ENCODE data around the gene ACD. TPM values are rescaled to one million over a fixed set of nuclear protein-coding genes. Genes with fewer than 3 reads are reported as not detected.

Gene ACD
- total RNA-seq, 1 donor from 2014 or later, result 38.8 TPM

DNA sequence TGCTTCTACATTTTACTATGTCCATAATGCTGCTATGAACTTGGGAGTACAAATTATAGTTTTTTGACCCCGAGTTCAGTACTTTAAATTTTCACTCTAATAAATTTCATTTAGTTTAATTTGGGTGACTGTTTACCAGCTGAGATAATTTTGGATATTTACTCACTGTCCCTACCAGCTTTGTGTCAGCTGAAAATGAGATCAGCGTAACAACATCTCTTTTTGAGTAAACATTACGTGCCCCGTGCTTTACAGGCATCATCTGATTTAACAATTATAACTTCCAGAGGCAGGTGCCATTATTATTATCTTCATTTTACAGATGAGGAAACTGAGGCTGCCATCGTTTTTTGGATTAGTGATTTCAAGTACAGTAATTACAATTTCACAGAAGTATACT, 44.0 kb upstream of the ACD start:
- TF ChIP-seq POLR2AphosphoS5 (IDR thresholded peaks at IDR 0.05; ENCODE audit: insufficient read depth in 1 of 2, low read depth in 1 of 2) (no peak), POLR2A (IDR thresholded peaks at IDR 0.05) (no peak)
- TF ChIP-seq, protein P1, sequence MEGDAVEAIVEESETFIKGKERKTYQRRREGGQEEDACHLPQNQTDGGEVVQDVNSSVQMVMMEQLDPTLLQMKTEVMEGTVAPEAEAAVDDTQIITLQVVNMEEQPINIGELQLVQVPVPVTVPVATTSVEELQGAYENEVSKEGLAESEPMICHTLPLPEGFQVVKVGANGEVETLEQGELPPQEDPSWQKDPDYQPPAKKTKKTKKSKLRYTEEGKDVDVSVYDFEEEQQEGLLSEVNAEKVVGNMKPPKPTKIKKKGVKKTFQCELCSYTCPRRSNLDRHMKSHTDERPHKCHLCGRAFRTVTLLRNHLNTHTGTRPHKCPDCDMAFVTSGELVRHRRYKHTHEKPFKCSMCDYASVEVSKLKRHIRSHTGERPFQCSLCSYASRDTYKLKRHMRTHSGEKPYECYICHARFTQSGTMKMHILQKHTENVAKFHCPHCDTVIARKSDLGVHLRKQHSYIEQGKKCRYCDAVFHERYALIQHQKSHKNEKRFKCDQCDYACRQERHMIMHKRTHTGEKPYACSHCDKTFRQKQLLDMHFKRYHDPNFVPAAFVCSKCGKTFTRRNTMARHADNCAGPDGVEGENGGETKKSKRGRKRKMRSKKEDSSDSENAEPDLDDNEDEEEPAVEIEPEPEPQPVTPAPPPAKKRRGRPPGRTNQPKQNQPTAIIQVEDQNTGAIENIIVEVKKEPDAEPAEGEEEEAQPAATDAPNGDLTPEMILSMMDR (IDR thresholded peaks at IDR 0.05), result no peak
- H3K9me3 ChIP-seq, result no peaks in the 10 kb centered on the region
- intact Hi-C loops (cut with DNase I), result no loop called here
- H3K36me3 ChIP-seq, result no peaks in the 10 kb centered on the region
- H3K4me3 ChIP-seq, result no peak overlapping the region
- H3K27me3 ChIP-seq, result no peaks in the 10 kb centered on the region
- H3K27ac ChIP-seq, result no peak overlapping the region
- peaks cover 13% of the 10 kb centered on the region for H3K4me1 ChIP-seq
- DNase-seq (ENCODE audit: extremely low spot score in 2 of 2), result no peak

DNA sequence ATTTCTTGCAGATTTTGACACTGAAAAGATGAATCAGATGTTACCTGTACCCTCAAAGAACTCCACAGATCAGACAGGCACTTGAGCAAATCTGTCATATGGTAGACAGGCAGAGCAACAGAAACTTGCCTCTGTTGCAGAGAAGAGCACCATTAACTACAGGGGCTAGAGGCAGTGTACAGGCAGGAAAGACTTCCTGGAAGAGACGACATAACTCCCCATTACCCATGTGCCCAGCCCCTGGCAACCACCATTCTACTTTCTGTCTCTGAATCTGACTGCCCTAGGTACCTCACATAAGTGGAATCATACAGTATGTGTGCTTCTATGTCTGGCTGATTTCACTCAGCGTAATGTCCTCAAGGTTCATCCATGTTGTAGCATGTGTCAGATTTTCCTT, 43.6 kb upstream of the ACD start:
- DNase-seq (ENCODE audit: extremely low spot score in 2 of 2), result no peak
- intact Hi-C loops (cut with DNase I), result no loop called here
- no peak overlapping the region for H3K27ac ChIP-seq
- no peaks in the 10 kb centered on the region for H3K9me3 ChIP-seq
- H3K4me1 ChIP-seq, result peaks cover 13% of the 10 kb centered on the region
- no peak overlapping the region for H3K4me3 ChIP-seq
- no peaks in the 10 kb centered on the region for H3K36me3 ChIP-seq
- H3K27me3 ChIP-seq, result no peaks in the 10 kb centered on the region
- TF ChIP-seq POLR2A (IDR thresholded peaks at IDR 0.05) (no peak), POLR2AphosphoS5 (IDR thresholded peaks at IDR 0.05; ENCODE audit: insufficient read depth in 1 of 2, low read depth in 1 of 2) (no peak)
- TF ChIP-seq, protein P1 (IDR thresholded peaks at IDR 0.05), result no peak

DNA sequence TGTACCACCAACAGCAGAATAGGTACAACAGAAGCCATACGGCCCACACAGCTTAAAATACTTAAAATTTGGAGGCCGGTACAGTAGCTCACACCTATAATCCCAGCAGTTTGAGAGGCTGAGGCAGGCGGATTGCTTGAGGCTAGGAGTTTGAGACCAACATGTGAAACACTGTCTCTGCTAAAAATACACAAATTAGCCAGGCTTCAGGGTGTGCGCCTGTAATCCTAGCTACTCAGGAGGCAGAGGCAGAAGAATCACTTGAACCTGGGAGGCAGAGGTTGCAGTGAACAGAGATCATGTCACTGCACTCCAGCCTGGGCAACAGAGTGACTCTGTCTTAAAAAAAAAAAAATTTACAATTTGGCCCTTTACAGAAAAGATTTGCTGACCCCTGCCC, 42.1 kb upstream of the ACD start:
- no peak overlapping the region for H3K27ac ChIP-seq
- TF ChIP-seq, protein P1 (IDR thresholded peaks at IDR 0.05), result no peak
- TF ChIP-seq POLR2AphosphoS5 (IDR thresholded peaks at IDR 0.05; ENCODE audit: insufficient read depth in 1 of 2, low read depth in 1 of 2), result no peak
- TF ChIP-seq POLR2A (IDR thresholded peaks at IDR 0.05), result no peak
- no peaks in the 10 kb centered on the region for H3K9me3 ChIP-seq
- intact Hi-C loops (cut with DNase I), result no loop called here
- H3K27me3 ChIP-seq, result no peaks in the 10 kb centered on the region
- H3K36me3 ChIP-seq, result no peaks in the 10 kb centered on the region
- DNase-seq (ENCODE audit: extremely low spot score in 2 of 2), result no peak
- H3K4me3 ChIP-seq, result no peak overlapping the region
- peaks cover 19% of the 10 kb centered on the region for H3K4me1 ChIP-seq

DNA sequence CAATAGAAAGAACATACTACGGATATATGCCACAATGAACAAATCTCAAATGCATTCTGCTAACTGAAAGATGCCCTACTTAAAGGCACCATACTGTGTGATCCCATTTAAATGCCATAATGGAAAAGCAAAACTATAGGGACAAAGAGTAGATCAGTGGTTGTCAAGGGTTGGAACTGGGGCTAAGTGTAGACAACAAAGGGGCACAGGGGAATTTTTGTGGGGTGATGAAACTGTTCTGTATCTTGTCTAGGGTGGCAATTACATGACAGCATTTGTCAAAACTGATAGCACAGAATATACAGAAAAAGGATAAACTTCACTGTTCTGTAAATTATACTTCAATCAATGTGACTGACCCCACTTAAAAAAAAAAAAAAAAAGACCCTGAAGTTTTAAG, 41.4 kb upstream of the ACD start:
- H3K4me1 ChIP-seq, result peaks cover 19% of the 10 kb centered on the region
- TF ChIP-seq POLR2AphosphoS5 (IDR thresholded peaks at IDR 0.05; ENCODE audit: insufficient read depth in 1 of 2, low read depth in 1 of 2) (no peak), POLR2A (IDR thresholded peaks at IDR 0.05) (no peak)
- TF ChIP-seq, protein P1 (IDR thresholded peaks at IDR 0.05), result no peak
- no peaks in the 10 kb centered on the region for H3K9me3 ChIP-seq
- intact Hi-C loops (cut with DNase I), result no loop called here
- no peaks in the 10 kb centered on the region for H3K27me3 ChIP-seq
- no peak for DNase-seq (ENCODE audit: extremely low spot score in 2 of 2)
- no peaks in the 10 kb centered on the region for H3K36me3 ChIP-seq
- H3K4me3 ChIP-seq, result no peak overlapping the region
- H3K27ac ChIP-seq, result no peak overlapping the region

DNA sequence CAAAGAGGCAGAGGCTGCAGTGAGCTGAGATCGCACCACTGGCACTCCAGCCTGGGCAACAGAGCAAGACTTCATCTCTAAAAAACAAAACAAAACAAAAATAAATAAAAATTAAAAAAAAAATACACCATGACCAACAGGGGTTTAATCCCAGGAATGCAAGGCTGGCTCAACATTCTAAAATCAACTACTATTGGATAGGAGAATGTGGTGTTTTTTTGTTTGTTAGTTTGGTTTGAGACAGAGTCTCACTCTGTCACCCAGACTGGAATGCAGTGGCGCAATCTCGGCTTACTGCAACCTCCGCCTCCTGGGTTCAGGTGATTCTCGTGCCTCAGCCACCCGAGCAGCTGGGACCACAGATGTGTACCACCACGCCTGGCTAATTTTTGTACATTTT, 39.2 kb upstream of the ACD start:
- no peak for TF ChIP-seq POLR2A (IDR thresholded peaks at IDR 0.05)
- TF ChIP-seq, protein P1 (IDR thresholded peaks at IDR 0.05), result no peak
- TF ChIP-seq POLR2AphosphoS5 (IDR thresholded peaks at IDR 0.05; ENCODE audit: insufficient read depth in 1 of 2, low read depth in 1 of 2), result no peak
- Histone ChIP-seq H3K9me3 (no peaks in the 10 kb centered on the region), H3K4me1 (peaks cover 19% of the 10 kb centered on the region), H3K27me3 (no peaks in the 10 kb centered on the region), H3K27ac (no peak overlapping the region), H3K36me3 (no peaks in the 10 kb centered on the region), H3K4me3 (no peak overlapping the region)
- intact Hi-C loops (cut with DNase I), result no loop called here
- no peak for DNase-seq (ENCODE audit: extremely low spot score in 2 of 2)
